ENCODE measurements around the gene RAD51B. TPM values are rescaled to one million over a fixed set of nuclear protein-coding genes. Genes with fewer than 3 reads are reported as not detected.

The RAD51B gene
- total RNA-seq, 6 donors from 2014 or later: 10.6 to 63.9 (median 18.4) TPM

GRCh38 chr14:68564826-68565759 is 745.5 kb downstream of the RAD51B start:
- Histone ChIP-seq H3K27me3 (no peaks in the 10 kb centered on the region), H3K4me3 (no peak overlapping the region), H3K36me3 (no peaks in the 10 kb centered on the region), H3K27ac (peak overlapping the region; percentile 12 to 86 (median 76)), H3K4me1 (peaks cover 44 to 70% (median 61%) of the 10 kb centered on the region in 4 donors), H3K9me3 (no peaks in the 10 kb centered on the region)
- WGBS, 2 donors: 59 to 70% methylated on average over 5 to 8 of the region's 8 CpGs
- DNase-seq (peak in 1 of 2 donors; percentile 22), ATAC-seq (ENCODE audit: low FRiP score in 2 of 2) (peak; percentile 18 to 19)
- no peak for TF ChIP-seq POLR2A (IDR thresholded peaks at IDR 0.05)
- no peak for TF ChIP-seq POLR2AphosphoS5 (IDR thresholded peaks at IDR 0.05)
- TF ChIP-seq, protein P1, sequence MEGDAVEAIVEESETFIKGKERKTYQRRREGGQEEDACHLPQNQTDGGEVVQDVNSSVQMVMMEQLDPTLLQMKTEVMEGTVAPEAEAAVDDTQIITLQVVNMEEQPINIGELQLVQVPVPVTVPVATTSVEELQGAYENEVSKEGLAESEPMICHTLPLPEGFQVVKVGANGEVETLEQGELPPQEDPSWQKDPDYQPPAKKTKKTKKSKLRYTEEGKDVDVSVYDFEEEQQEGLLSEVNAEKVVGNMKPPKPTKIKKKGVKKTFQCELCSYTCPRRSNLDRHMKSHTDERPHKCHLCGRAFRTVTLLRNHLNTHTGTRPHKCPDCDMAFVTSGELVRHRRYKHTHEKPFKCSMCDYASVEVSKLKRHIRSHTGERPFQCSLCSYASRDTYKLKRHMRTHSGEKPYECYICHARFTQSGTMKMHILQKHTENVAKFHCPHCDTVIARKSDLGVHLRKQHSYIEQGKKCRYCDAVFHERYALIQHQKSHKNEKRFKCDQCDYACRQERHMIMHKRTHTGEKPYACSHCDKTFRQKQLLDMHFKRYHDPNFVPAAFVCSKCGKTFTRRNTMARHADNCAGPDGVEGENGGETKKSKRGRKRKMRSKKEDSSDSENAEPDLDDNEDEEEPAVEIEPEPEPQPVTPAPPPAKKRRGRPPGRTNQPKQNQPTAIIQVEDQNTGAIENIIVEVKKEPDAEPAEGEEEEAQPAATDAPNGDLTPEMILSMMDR (IDR thresholded peaks at IDR 0.05): no peak
- no peak for TF ChIP-seq EP300 (IDR thresholded peaks at IDR 0.05)

- Histone ChIP-seq H3K4me1 (peaks cover 54 to 78% (median 66%) of the 10 kb centered on the region in 4 donors), H3K27ac (peak overlapping the region; percentile 12 to 86 (median 76)), H3K36me3 (no peaks in the 10 kb centered on the region), H3K4me3 (no peak overlapping the region), H3K27me3 (no peaks in the 10 kb centered on the region), H3K9me3 (no peaks in the 10 kb centered on the region)
- TF ChIP-seq POLR2AphosphoS5 (IDR thresholded peaks at IDR 0.05): no peak
- no peak for TF ChIP-seq POLR2A (IDR thresholded peaks at IDR 0.05)
- TF ChIP-seq EP300 (IDR thresholded peaks at IDR 0.05): no peak
- TF ChIP-seq, protein P1 (IDR thresholded peaks at IDR 0.05): no peak
- DNase-seq (no peak), ATAC-seq (ENCODE audit: low FRiP score in 2 of 2) (no peak)
- WGBS, 2 donors: 70 to 92% methylated on average over 2 of the region's 2 CpGs
Measured at GRCh38 chr14:68566075-68566474, 746.5 kb downstream of the RAD51B start.

DNA sequence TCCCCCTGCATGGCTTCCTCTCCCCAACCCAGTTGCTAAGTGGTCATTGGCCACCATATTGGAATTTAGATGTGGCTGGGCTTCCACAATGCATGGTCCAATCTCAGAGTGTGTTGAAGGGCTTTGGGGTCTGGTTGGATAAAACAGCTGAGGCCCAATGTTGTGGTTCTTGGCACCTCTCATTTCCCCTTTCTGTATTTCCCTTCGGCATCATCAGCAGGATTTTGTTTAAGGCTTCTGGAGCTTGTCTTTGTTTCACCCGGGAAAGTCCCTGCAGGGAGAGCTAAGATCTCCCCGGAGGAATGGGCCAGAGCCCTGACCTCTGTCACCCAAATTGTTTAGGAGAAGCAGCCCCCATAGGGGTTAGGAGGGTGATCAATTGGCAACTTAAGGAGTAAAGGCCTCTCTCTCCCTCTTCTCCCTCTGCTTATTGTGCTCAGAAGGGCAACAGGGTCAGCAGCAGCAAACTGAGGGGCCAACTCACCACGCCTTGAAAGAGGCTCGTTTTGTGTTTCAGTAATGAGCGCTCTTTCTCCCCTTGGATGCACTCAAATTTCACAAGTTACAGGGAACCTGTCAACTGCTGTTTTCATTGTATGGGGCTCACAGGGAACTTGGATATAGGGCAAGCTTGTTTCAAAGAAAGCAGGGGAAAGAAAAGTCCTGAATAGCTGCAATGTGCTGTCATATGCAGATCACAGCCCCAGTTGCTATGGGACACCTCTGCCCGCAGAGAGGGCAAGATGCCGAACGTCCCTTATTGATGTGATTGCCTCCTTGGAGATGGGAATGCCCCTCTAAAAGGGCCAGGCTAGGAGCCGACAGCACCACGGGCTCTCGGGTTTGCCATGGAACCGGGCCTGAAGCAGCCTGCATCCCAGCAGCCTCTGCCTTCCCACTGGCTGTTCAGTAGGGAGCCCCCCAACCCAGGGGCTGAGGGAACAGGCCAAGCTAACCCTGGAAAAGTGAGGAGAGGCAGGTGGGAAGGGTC is 749.6 kb downstream of the RAD51B start:
- WGBS, 2 donors: 66 to 72% methylated on average over 10 to 13 of the region's 13 CpGs
- Histone ChIP-seq H3K27me3 (no peaks in the 10 kb centered on the region), H3K36me3 (no peaks in the 10 kb centered on the region), H3K9me3 (no peaks in the 10 kb centered on the region), H3K4me3 (no peak overlapping the region), H3K27ac (peak overlapping the region; percentile 80 to 93 (median 83)), H3K4me1 (peaks cover 43 to 60% (median 50%) of the 10 kb centered on the region in 4 donors)
- no peak for TF ChIP-seq POLR2AphosphoS5 (IDR thresholded peaks at IDR 0.05)
- DNase-seq (no peak), ATAC-seq (ENCODE audit: low FRiP score in 2 of 2) (no peak)

DNA sequence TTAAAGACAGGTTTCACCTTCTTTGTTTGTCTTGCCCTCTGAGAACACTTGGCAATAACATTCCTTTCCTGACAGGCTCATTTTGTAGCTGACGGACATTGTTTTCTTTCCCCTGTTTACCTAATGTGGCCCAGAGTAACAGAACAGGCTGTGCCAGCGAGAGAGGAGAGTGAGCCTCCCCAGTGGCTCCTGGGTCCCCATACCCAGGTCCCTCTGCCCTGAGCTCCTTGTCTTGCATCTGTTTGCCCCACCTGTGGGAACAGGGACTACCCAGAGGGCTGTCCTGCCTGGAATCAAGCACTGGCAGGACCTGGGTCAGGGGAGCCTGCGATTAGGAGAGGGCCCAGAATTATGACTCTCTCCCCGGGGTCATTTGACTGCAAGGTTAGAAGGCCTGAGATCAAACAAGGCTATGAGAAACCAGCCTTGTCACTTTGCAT is 750.4 kb downstream of the RAD51B start:
- Histone ChIP-seq H3K36me3 (no peaks in the 10 kb centered on the region), H3K27ac (peak overlapping the region; percentile 80 to 93 (median 83)), H3K9me3 (no peaks in the 10 kb centered on the region), H3K4me3 (no peak overlapping the region), H3K4me1 (peaks cover 43 to 58% (median 50%) of the 10 kb centered on the region in 4 donors), H3K27me3 (no peaks in the 10 kb centered on the region)
- peak in 1 of 4 donors; percentile 38 for TF ChIP-seq POLR2A (IDR thresholded peaks at IDR 0.05)
- TF ChIP-seq EP300 (IDR thresholded peaks at IDR 0.05): peak in 3 of 4 donors; percentile 60 to 88 (median 86)
- TF ChIP-seq, protein P1 (IDR thresholded peaks at IDR 0.05): no peak
- TF ChIP-seq POLR2AphosphoS5 (IDR thresholded peaks at IDR 0.05): peak; percentile 57 to 84
- ATAC-seq (ENCODE audit: low FRiP score in 2 of 2) (peak; percentile 20 to 73), DNase-seq (peak in 1 of 2 donors; percentile 66)
- 33 to 61% methylated on average over 4 of the region's 4 CpGs for WGBS, 2 donors

Measured in upper lobe of left lung (tissue), 6 donors.